Activated naive CD8-positive, alpha-beta T cell treated with anti-CD3 and anti-CD28 coated beads, Interleukin-2, amount 10 ng/mL, durations not matched to agents 7 days and 5 days (primary cell): Measurements from ENCODE around the gene CPB2. TPM values are rescaled to one million over a fixed set of nuclear protein-coding genes. Genes with fewer than 3 reads are reported as not detected.

Experiments used
- ATAC-seq: fragments of 150-1000 bp; cut with Tn5 transposase; one replicate; pipeline ENCODE4 v1.10.0; 2021; ENCODE audit warnings: low read depth, moderate library complexity
- POLR2A ChIA-PET: fragments of 350-600 bp; sonication (Branson Sonifier 250); formaldehyde crosslinking; loops from one replicate; lab custom pipeline; 2021; ENCODE audit warnings: antibody characterized with exemption; lab: Charles Lee
- DNase-seq: peaks from one replicate; pipeline ENCODE4 v3.0.0; 2021
- H3K27ac Mint-ChIP-seq: one replicate; pipeline ENCODE4 v1.8.0; 2022; ENCODE audit warnings: mild to moderate bottlenecking, mixed read lengths
- H3K27me3 Mint-ChIP-seq: one replicate; pipeline ENCODE4 v1.8.0; 2022; ENCODE audit warnings: mild to moderate bottlenecking, moderate library complexity, mixed read lengths
- H3K36me3 Mint-ChIP-seq: one replicate; pipeline ENCODE4 v1.8.0; 2021; ENCODE audit warnings: mild to moderate bottlenecking, mixed read lengths
- H3K4me1 Mint-ChIP-seq: one replicate; pipeline ENCODE4 v1.8.0; 2021; ENCODE audit warnings: mixed read lengths
- H3K4me3 Mint-ChIP-seq: one replicate; pipeline ENCODE4 v1.8.0; 2022; ENCODE audit warnings: mild to moderate bottlenecking, moderate library complexity, mixed read lengths
- H3K9me3 Mint-ChIP-seq: one replicate; pipeline ENCODE4 v1.8.0; 2021; ENCODE audit warnings: mixed read lengths
- total RNA-seq, 2 experiments: library from RNA; stranded (reverse); gene quantifications; one replicate each; pipeline ENCODE4 v1.2.3, GENCODE V29; 2021

Gene CPB2
- total RNA-seq, 2 experiments from 2014 or later = not detected

- no peaks in the 10 kb centered on the region for H3K9me3 Mint-ChIP-seq
- peaks cover 55% of the 10 kb centered on the region for H3K36me3 Mint-ChIP-seq
- POLR2A ChIA-PET = interaction anchor here (1.3 kb wide), 1 partner anchor 10 kb away, joined by 4 read pairs; no protein-coding TSS in a partner anchor
- no peak overlapping the region for H3K4me3 Mint-ChIP-seq
- no peaks in the 10 kb centered on the region for H3K27me3 Mint-ChIP-seq
- DNase-seq (no peak), ATAC-seq (no peak)
- peaks cover 24% of the 10 kb centered on the region for H3K4me1 Mint-ChIP-seq
- H3K27ac Mint-ChIP-seq = peak overlapping the region; percentile 70
Observed at GRCh38 chr13:46136688-46137087, 31.9 kb upstream of the CPB2 start.

- Mint-ChIP-seq H3K27ac (peak overlapping the region; percentile 51), H3K36me3 (peaks cover 59% of the 10 kb centered on the region), H3K27me3 (no peaks in the 10 kb centered on the region), H3K4me1 (peaks cover 23% of the 10 kb centered on the region), H3K4me3 (no peak overlapping the region), H3K9me3 (no peaks in the 10 kb centered on the region)
- POLR2A ChIA-PET = interaction anchor here (0.6 to 1.4 kb wide), 5 partner anchors 8 to 24 kb away, joined by 3 to 5 read pairs (median 4); no protein-coding TSS in a partner anchor
- ATAC-seq = no peak
- DNase-seq = no peak
Observed at GRCh38 chr13:46134961-46135522, 30.2 kb upstream of the CPB2 start.

GRCh38 chr13:46134494-46134893 lies 29.7 kb upstream of the CPB2 start:
- POLR2A ChIA-PET = interaction anchor here (1.0 to 1.4 kb wide), 3 partner anchors 8 to 15 kb away, joined by 3 to 5 read pairs (median 4); no protein-coding TSS in a partner anchor
- ATAC-seq = no peak
- Mint-ChIP-seq H3K4me1 (peaks cover 20% of the 10 kb centered on the region), H3K36me3 (peaks cover 56% of the 10 kb centered on the region), H3K4me3 (no peak overlapping the region), H3K27me3 (no peaks in the 10 kb centered on the region), H3K27ac (no peak overlapping the region), H3K9me3 (no peaks in the 10 kb centered on the region)
- DNase-seq = no peak

- Mint-ChIP-seq H3K4me3 (no peak overlapping the region), H3K4me1 (peaks cover 24% of the 10 kb centered on the region), H3K36me3 (peaks cover 55% of the 10 kb centered on the region), H3K9me3 (no peaks in the 10 kb centered on the region), H3K27me3 (no peaks in the 10 kb centered on the region), H3K27ac (no peak overlapping the region)
- DNase-seq (no peak), ATAC-seq (no peak)
- POLR2A ChIA-PET = interaction anchor here (1.0 to 1.1 kb wide), 2 partner anchors 23 to 43 kb away, joined by 3 to 4 read pairs; no protein-coding TSS in a partner anchor
Observed at GRCh38 chr13:46132109-46132508, 27.3 kb upstream of the CPB2 start.

- POLR2A ChIA-PET = interaction anchor here (1.0 to 1.1 kb wide), 2 partner anchors 24 to 44 kb away, joined by 3 to 4 read pairs; no protein-coding TSS in a partner anchor
- Mint-ChIP-seq H3K27me3 (no peaks in the 10 kb centered on the region), H3K4me3 (no peak overlapping the region), H3K4me1 (peaks cover 25% of the 10 kb centered on the region), H3K36me3 (peaks cover 57% of the 10 kb centered on the region), H3K27ac (no peak overlapping the region), H3K9me3 (no peaks in the 10 kb centered on the region)
- ATAC-seq = no peak
- DNase-seq = no peak
Observed at GRCh38 chr13:46131705-46132104, 26.9 kb upstream of the CPB2 start.

- H3K36me3 Mint-ChIP-seq = peaks cover 53% of the 10 kb centered on the region
- peaks cover 33% of the 10 kb centered on the region for H3K4me1 Mint-ChIP-seq
- no peaks in the 10 kb centered on the region for H3K9me3 Mint-ChIP-seq
- H3K27me3 Mint-ChIP-seq = no peaks in the 10 kb centered on the region
- POLR2A ChIA-PET = no interaction called here
- no peak overlapping the region for H3K4me3 Mint-ChIP-seq
- H3K27ac Mint-ChIP-seq = no peak overlapping the region
- no peak for DNase-seq
- ATAC-seq = no peak
Observed at GRCh38 chr13:46129955-46130618, 25.3 kb upstream of the CPB2 start.

GRCh38 chr13:46129124-46129523 lies 24.3 kb upstream of the CPB2 start:
- Mint-ChIP-seq H3K27me3 (no peaks in the 10 kb centered on the region), H3K4me3 (no peak overlapping the region), H3K9me3 (no peaks in the 10 kb centered on the region), H3K4me1 (peaks cover 38% of the 10 kb centered on the region), H3K27ac (peak overlapping the region; percentile 31), H3K36me3 (peaks cover 50% of the 10 kb centered on the region)
- POLR2A ChIA-PET = no interaction called here
- no peak for ATAC-seq
- no peak for DNase-seq

- H3K4me1 Mint-ChIP-seq = peaks cover 32% of the 10 kb centered on the region
- H3K9me3 Mint-ChIP-seq = no peaks in the 10 kb centered on the region
- no peak overlapping the region for H3K4me3 Mint-ChIP-seq
- H3K27ac Mint-ChIP-seq = no peak overlapping the region
- peaks cover 42% of the 10 kb centered on the region for H3K36me3 Mint-ChIP-seq
- DNase-seq = no peak
- POLR2A ChIA-PET = interaction anchor here (1.0 kb wide), 1 partner anchor 8 kb away, joined by 4 read pairs; no protein-coding TSS in a partner anchor
- ATAC-seq = no peak
- H3K27me3 Mint-ChIP-seq = no peaks in the 10 kb centered on the region
Observed at GRCh38 chr13:46127358-46128023, 22.7 kb upstream of the CPB2 start.

GRCh38 chr13:46126552-46127357 lies 21.9 kb upstream of the CPB2 start:
- POLR2A ChIA-PET = interaction anchor here (1.0 to 1.1 kb wide), 2 partner anchors 8 to 11 kb away, joined by 4 read pairs; no protein-coding TSS in a partner anchor
- Mint-ChIP-seq H3K4me1 (peaks cover 25% of the 10 kb centered on the region), H3K27me3 (no peaks in the 10 kb centered on the region), H3K27ac (peak overlapping the region; percentile 36), H3K9me3 (no peaks in the 10 kb centered on the region), H3K36me3 (peaks cover 38% of the 10 kb centered on the region), H3K4me3 (no peak overlapping the region)
- ATAC-seq = peak; percentile 82
- DNase-seq = peak; percentile 67

- Mint-ChIP-seq H3K4me3 (no peak overlapping the region), H3K36me3 (peaks cover 32% of the 10 kb centered on the region), H3K4me1 (peaks cover 25% of the 10 kb centered on the region), H3K27ac (peak overlapping the region; percentile 68), H3K27me3 (no peaks in the 10 kb centered on the region), H3K9me3 (no peaks in the 10 kb centered on the region)
- DNase-seq = no peak
- POLR2A ChIA-PET = interaction anchor here (1.1 kb wide), 1 partner anchor 11 kb away, joined by 4 read pairs; no protein-coding TSS in a partner anchor
- no peak for ATAC-seq
Observed at GRCh38 chr13:46126056-46126455, 21.2 kb upstream of the CPB2 start.

- Mint-ChIP-seq H3K4me1 (peaks cover 25% of the 10 kb centered on the region), H3K27ac (peak overlapping the region; percentile 68), H3K9me3 (no peaks in the 10 kb centered on the region), H3K4me3 (no peak overlapping the region), H3K36me3 (peaks cover 27% of the 10 kb centered on the region), H3K27me3 (peaks cover under 1% of the 10 kb centered on the region)
- no peak for DNase-seq
- POLR2A ChIA-PET = interaction anchor here (0.9 kb wide), 1 partner anchor 73 kb away, joined by 3 read pairs; the partner anchor contains the start of gene ZC3H13
- no peak for ATAC-seq
Observed at GRCh38 chr13:46124967-46125933, 20.4 kb upstream of the CPB2 start.

- ATAC-seq = peak; percentile 28
- H3K36me3 Mint-ChIP-seq = peaks cover 25% of the 10 kb centered on the region
- peaks cover 27% of the 10 kb centered on the region for H3K4me1 Mint-ChIP-seq
Observed at GRCh38 chr13:46124531-46124966, 19.7 kb upstream of the CPB2 start.

More at GRCh38 chr13:46124531-46124966, 19.7 kb upstream of the CPB2 start:
- Mint-ChIP-seq H3K9me3 (no peaks in the 10 kb centered on the region), H3K27ac (peak overlapping the region; percentile 57), H3K4me3 (no peak overlapping the region), H3K27me3 (peaks cover 4% of the 10 kb centered on the region)
- POLR2A ChIA-PET = interaction anchor here (0.9 kb wide), 1 partner anchor 72 kb away, joined by 3 read pairs; the partner anchor contains the start of gene ZC3H13
- no peak for DNase-seq
